H1 (cell line): ENCODE results near the gene LTBP1. TPM values are rescaled to one million over a fixed set of nuclear protein-coding genes. Genes with fewer than 3 reads are reported as not detected.

Experiments used
- CTCF ChIP-seq, 3 experiments: IDR thresholded peaks; 1 replicate in 2 of 3; 2 replicates in 1 of 3; pipeline versions ENCODE4 v1.5.1 to v1.6.1; 2011; ENCODE audit warnings: low read length in 3 of 3, mild to moderate bottlenecking in 3 of 3, inconsistent platforms in 2 of 3, low read depth in 1 of 3, moderate library complexity in 1 of 3; ENCODE audit not compliant: insufficient read depth in 1 of 3; ENCODE audit errors: control extremely low read depth in 1 of 3
- EZH2 ChIP-seq: fragments of 200-600 bp; sonication (generic); IDR thresholded peaks from 2 replicates; pipeline ENCODE4 v1.7.1; 2012; ENCODE audit warnings: low read depth, mild to moderate bottlenecking, moderate library complexity, low read length, inconsistent platforms; ENCODE audit not compliant: severe bottlenecking
- JUND ChIP-seq: IDR thresholded peaks from 2 replicates; pipeline ENCODE4 v1.6.1; 2011; ENCODE audit warnings: mild to moderate bottlenecking, improper control_type of control experiment, low read length
- KDM4A ChIP-seq: IDR thresholded peaks from one replicate; pipeline ENCODE4 v1.7.1; 2012; ENCODE audit warnings: low read depth, mild to moderate bottlenecking, moderate library complexity, low read length, inconsistent platforms; ENCODE audit not compliant: severe bottlenecking
- PHF8 ChIP-seq: fragments of 200-600 bp; sonication (generic); conservative IDR thresholded peaks from 2 replicates; pipeline ENCODE4 v1.7.1; 2012; ENCODE audit warnings: low read depth, mild to moderate bottlenecking, inconsistent platforms, low read length, moderate library complexity
- RBBP5 ChIP-seq: IDR thresholded peaks from 2 replicates; pipeline ENCODE4 v1.7.1; 2012; ENCODE audit warnings: low read depth, mild to moderate bottlenecking, inconsistent platforms, low read length, moderate library complexity, borderline replicate concordance
- SUZ12 ChIP-seq: fragments of 200-600 bp; sonication (generic); IDR thresholded peaks from 2 replicates; pipeline ENCODE4 v1.6.1; 2012; ENCODE audit warnings: mild to moderate bottlenecking, inconsistent platforms, low read length, moderate library complexity, mixed read lengths
- ZNF274 ChIP-seq: IDR thresholded peaks from 2 replicates; pipeline ENCODE4 v1.7.0; 2012; ENCODE audit warnings: low read length, borderline replicate concordance; ENCODE audit errors: extremely low read depth
- polyA plus RNA-seq, 7 experiments: library from polyadenylated mRNA; depleted of rRNA in 3 of 7; stranded (reverse) in 5 of 7; unstranded in 2 of 7; fragments of >200 nt in 5 of 7; fragments of 200-250 nt in 2 of 7; gene quantifications; 1 replicate in 5 of 7; 2 replicates in 1 of 7; 4 replicates in 1 of 7; pipeline versions ENCODE4 v1.2.1 to v1.2.3, GENCODE V29; 2011 to 2013; ENCODE audit warnings: missing spikeins in 2 of 7, mixed read lengths in 2 of 7
- total RNA-seq: library from RNA; stranded (reverse); fragmentation: NEBNext Ultra II Directional; extraction: Animal tissue kit (Norgen Biotek cat#: 25700); gene quantifications from 2 replicates; pipeline ENCODE4 v1.2.1, GENCODE V29; 2021
- TF ChIP-seq, protein P1 (sequence below): fragments of 300-600 bp; sonication (generic); IDR thresholded peaks from 2 replicates; pipeline ENCODE4 v1.7.1; 2012; ENCODE audit warnings: low read length, moderate library complexity, mild to moderate bottlenecking, inconsistent platforms; ENCODE audit not compliant: insufficient replicate concordance

The LTBP1 gene
- total and polyA plus RNA-seq, 2 of the 8 experiments (the other 6 are each of a cell fraction or from before 2014, with no cell fraction given), result 15.4 to 24.7 TPM

- TF ChIP-seq, protein P1, sequence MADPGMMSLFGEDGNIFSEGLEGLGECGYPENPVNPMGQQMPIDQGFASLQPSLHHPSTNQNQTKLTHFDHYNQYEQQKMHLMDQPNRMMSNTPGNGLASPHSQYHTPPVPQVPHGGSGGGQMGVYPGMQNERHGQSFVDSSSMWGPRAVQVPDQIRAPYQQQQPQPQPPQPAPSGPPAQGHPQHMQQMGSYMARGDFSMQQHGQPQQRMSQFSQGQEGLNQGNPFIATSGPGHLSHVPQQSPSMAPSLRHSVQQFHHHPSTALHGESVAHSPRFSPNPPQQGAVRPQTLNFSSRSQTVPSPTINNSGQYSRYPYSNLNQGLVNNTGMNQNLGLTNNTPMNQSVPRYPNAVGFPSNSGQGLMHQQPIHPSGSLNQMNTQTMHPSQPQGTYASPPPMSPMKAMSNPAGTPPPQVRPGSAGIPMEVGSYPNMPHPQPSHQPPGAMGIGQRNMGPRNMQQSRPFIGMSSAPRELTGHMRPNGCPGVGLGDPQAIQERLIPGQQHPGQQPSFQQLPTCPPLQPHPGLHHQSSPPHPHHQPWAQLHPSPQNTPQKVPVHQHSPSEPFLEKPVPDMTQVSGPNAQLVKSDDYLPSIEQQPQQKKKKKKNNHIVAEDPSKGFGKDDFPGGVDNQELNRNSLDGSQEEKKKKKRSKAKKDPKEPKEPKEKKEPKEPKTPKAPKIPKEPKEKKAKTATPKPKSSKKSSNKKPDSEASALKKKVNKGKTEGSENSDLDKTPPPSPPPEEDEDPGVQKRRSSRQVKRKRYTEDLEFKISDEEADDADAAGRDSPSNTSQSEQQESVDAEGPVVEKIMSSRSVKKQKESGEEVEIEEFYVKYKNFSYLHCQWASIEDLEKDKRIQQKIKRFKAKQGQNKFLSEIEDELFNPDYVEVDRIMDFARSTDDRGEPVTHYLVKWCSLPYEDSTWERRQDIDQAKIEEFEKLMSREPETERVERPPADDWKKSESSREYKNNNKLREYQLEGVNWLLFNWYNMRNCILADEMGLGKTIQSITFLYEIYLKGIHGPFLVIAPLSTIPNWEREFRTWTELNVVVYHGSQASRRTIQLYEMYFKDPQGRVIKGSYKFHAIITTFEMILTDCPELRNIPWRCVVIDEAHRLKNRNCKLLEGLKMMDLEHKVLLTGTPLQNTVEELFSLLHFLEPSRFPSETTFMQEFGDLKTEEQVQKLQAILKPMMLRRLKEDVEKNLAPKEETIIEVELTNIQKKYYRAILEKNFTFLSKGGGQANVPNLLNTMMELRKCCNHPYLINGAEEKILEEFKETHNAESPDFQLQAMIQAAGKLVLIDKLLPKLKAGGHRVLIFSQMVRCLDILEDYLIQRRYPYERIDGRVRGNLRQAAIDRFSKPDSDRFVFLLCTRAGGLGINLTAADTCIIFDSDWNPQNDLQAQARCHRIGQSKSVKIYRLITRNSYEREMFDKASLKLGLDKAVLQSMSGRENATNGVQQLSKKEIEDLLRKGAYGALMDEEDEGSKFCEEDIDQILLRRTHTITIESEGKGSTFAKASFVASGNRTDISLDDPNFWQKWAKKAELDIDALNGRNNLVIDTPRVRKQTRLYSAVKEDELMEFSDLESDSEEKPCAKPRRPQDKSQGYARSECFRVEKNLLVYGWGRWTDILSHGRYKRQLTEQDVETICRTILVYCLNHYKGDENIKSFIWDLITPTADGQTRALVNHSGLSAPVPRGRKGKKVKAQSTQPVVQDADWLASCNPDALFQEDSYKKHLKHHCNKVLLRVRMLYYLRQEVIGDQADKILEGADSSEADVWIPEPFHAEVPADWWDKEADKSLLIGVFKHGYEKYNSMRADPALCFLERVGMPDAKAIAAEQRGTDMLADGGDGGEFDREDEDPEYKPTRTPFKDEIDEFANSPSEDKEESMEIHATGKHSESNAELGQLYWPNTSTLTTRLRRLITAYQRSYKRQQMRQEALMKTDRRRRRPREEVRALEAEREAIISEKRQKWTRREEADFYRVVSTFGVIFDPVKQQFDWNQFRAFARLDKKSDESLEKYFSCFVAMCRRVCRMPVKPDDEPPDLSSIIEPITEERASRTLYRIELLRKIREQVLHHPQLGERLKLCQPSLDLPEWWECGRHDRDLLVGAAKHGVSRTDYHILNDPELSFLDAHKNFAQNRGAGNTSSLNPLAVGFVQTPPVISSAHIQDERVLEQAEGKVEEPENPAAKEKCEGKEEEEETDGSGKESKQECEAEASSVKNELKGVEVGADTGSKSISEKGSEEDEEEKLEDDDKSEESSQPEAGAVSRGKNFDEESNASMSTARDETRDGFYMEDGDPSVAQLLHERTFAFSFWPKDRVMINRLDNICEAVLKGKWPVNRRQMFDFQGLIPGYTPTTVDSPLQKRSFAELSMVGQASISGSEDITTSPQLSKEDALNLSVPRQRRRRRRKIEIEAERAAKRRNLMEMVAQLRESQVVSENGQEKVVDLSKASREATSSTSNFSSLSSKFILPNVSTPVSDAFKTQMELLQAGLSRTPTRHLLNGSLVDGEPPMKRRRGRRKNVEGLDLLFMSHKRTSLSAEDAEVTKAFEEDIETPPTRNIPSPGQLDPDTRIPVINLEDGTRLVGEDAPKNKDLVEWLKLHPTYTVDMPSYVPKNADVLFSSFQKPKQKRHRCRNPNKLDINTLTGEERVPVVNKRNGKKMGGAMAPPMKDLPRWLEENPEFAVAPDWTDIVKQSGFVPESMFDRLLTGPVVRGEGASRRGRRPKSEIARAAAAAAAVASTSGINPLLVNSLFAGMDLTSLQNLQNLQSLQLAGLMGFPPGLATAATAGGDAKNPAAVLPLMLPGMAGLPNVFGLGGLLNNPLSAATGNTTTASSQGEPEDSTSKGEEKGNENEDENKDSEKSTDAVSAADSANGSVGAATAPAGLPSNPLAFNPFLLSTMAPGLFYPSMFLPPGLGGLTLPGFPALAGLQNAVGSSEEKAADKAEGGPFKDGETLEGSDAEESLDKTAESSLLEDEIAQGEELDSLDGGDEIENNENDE, result no peak
- TF ChIP-seq RBBP5, result no peak
- no peak for TF ChIP-seq EZH2
- TF ChIP-seq SUZ12, result no peak
- TF ChIP-seq KDM4A, result no peak
- no peak for TF ChIP-seq CTCF (IDR thresholded peaks at IDR 0.05; ENCODE audit: control extremely low read depth in 1 of 3, insufficient read depth in 1 of 3, low read depth in 1 of 3, low read length in 3 of 3)
- no peak for TF ChIP-seq ZNF274
- TF ChIP-seq PHF8, result no peak
- TF ChIP-seq JUND, result no peak
Observed at GRCh38 chr2:33264766-33265165, 318.0 kb downstream of the LTBP1 start (continued).
